ENCODE results near the gene IRF2BPL. TPM values are rescaled to one million over a fixed set of nuclear protein-coding genes. Genes with fewer than 3 reads are reported as not detected.

Gene IRF2BPL
- total and polyA plus RNA-seq, 5 donors from 2014 or later: 2.2 to 48.9 (median 4.8) TPM

- no peaks in the 10 kb centered on the region for H3K27me3 ChIP-seq (ENCODE audit: control insufficient read depth, insufficient read depth, low read length)
- Mint-ChIP-seq H3K4me1 (peaks cover 0 to 11% (median 5%) of the 10 kb centered on the region in 4 donors), H3K4me3 (no peak overlapping the region), H3K36me3 (no peaks in the 10 kb centered on the region), H3K9me3 (no peaks in the 10 kb centered on the region), H3K27me3 (no peaks in the 10 kb centered on the region), H3K27ac (no peak overlapping the region)
- peaks cover 9% of the 10 kb centered on the region for H3K4me1 ChIP-seq (ENCODE audit: control insufficient read depth, insufficient read depth, low read length, poor library complexity, severe bottlenecking)
- H3K4me3 ChIP-seq (ENCODE audit: low read depth, low read length): no peak overlapping the region
- no peaks in the 10 kb centered on the region for H3K9me3 ChIP-seq (ENCODE audit: control insufficient read depth in 2 of 2, low read length in 2 of 2)
- H3K27ac ChIP-seq (ENCODE audit: insufficient read depth, low read length, poor library complexity, severe bottlenecking): no peak overlapping the region
- no peaks in the 10 kb centered on the region for H3K36me3 ChIP-seq (ENCODE audit: control insufficient read depth, insufficient read depth, low read length)
- DNase-seq: no peak
- ATAC-seq (ENCODE audit: low read depth in 2 of 2): peak in 1 of 2 donors; percentile 42
Measured at GRCh38 chr14:77059276-77059915, 30.9 kb upstream of the IRF2BPL start.

- Histone ChIP-seq H3K4me3 (ENCODE audit: low read depth, low read length) (no peak overlapping the region), H3K4me1 (ENCODE audit: control insufficient read depth, insufficient read depth, low read length, poor library complexity, severe bottlenecking) (peaks cover 9% of the 10 kb centered on the region), H3K27ac (ENCODE audit: insufficient read depth, low read length, poor library complexity, severe bottlenecking) (no peak overlapping the region), H3K9me3 (ENCODE audit: control insufficient read depth in 2 of 2, low read length in 2 of 2) (no peaks in the 10 kb centered on the region), H3K27me3 (ENCODE audit: control insufficient read depth, insufficient read depth, low read length) (no peaks in the 10 kb centered on the region), H3K36me3 (ENCODE audit: control insufficient read depth, insufficient read depth, low read length) (no peaks in the 10 kb centered on the region)
- peaks cover 0 to 12% (median 5%) of the 10 kb centered on the region in 4 donors for H3K4me1 Mint-ChIP-seq
- no peak overlapping the region for H3K4me3 Mint-ChIP-seq
- H3K36me3 Mint-ChIP-seq: no peaks in the 10 kb centered on the region
- H3K27ac Mint-ChIP-seq: peak overlapping the region in 1 of 3 donors; percentile 67
- ATAC-seq (ENCODE audit: low read depth in 2 of 2) (no peak), DNase-seq (no peak)
- H3K27me3 Mint-ChIP-seq: no peaks in the 10 kb centered on the region
- H3K9me3 Mint-ChIP-seq: no peaks in the 10 kb centered on the region
Measured at GRCh38 chr14:77058785-77059184, 30.3 kb upstream of the IRF2BPL start.

GRCh38 chr14:77058117-77058516 is 29.6 kb upstream of the IRF2BPL start:
- no peak for DNase-seq
- no peaks in the 10 kb centered on the region for H3K9me3 ChIP-seq (ENCODE audit: control insufficient read depth in 2 of 2, low read length in 2 of 2)
- Mint-ChIP-seq H3K4me1 (peaks cover 0 to 18% (median 7%) of the 10 kb centered on the region in 4 donors), H3K9me3 (no peaks in the 10 kb centered on the region), H3K27ac (no peak overlapping the region), H3K27me3 (no peaks in the 10 kb centered on the region), H3K36me3 (no peaks in the 10 kb centered on the region), H3K4me3 (no peak overlapping the region)
- H3K36me3 ChIP-seq (ENCODE audit: control insufficient read depth, insufficient read depth, low read length): no peaks in the 10 kb centered on the region
- H3K27me3 ChIP-seq (ENCODE audit: control insufficient read depth, insufficient read depth, low read length): no peaks in the 10 kb centered on the region
- H3K4me3 ChIP-seq (ENCODE audit: low read depth, low read length): no peak overlapping the region
- H3K4me1 ChIP-seq (ENCODE audit: control insufficient read depth, insufficient read depth, low read length, poor library complexity, severe bottlenecking): peaks cover 15% of the 10 kb centered on the region
- no peak overlapping the region for H3K27ac ChIP-seq (ENCODE audit: insufficient read depth, low read length, poor library complexity, severe bottlenecking)
- ATAC-seq (ENCODE audit: low read depth in 2 of 2): no peak

- H3K27ac Mint-ChIP-seq: peak overlapping the region in 1 of 3 donors; percentile 14
- Histone ChIP-seq H3K36me3 (ENCODE audit: control insufficient read depth, insufficient read depth, low read length) (no peaks in the 10 kb centered on the region), H3K4me1 (ENCODE audit: control insufficient read depth, insufficient read depth, low read length, poor library complexity, severe bottlenecking) (peaks cover 19% of the 10 kb centered on the region), H3K4me3 (ENCODE audit: low read depth, low read length) (no peak overlapping the region), H3K27me3 (ENCODE audit: control insufficient read depth, insufficient read depth, low read length) (no peaks in the 10 kb centered on the region), H3K27ac (ENCODE audit: insufficient read depth, low read length, poor library complexity, severe bottlenecking) (peak overlapping the region; percentile 29), H3K9me3 (ENCODE audit: control insufficient read depth in 2 of 2, low read length in 2 of 2) (no peaks in the 10 kb centered on the region)
- ATAC-seq (ENCODE audit: low read depth in 2 of 2) (no peak), DNase-seq (no peak)
- H3K4me3 Mint-ChIP-seq: no peak overlapping the region
- no peaks in the 10 kb centered on the region for H3K36me3 Mint-ChIP-seq
- no peaks in the 10 kb centered on the region for H3K9me3 Mint-ChIP-seq
- H3K4me1 Mint-ChIP-seq: peaks cover 0 to 23% (median 8%) of the 10 kb centered on the region in 4 donors
- no peaks in the 10 kb centered on the region for H3K27me3 Mint-ChIP-seq
Measured at GRCh38 chr14:77055981-77056380, 27.5 kb upstream of the IRF2BPL start.

GRCh38 chr14:77055306-77055705 is 26.8 kb upstream of the IRF2BPL start:
- no peak for DNase-seq
- Histone ChIP-seq H3K4me3 (ENCODE audit: low read depth, low read length) (no peak overlapping the region), H3K27ac (ENCODE audit: insufficient read depth, low read length, poor library complexity, severe bottlenecking) (peak overlapping the region; percentile 29), H3K27me3 (ENCODE audit: control insufficient read depth, insufficient read depth, low read length) (no peaks in the 10 kb centered on the region), H3K4me1 (ENCODE audit: control insufficient read depth, insufficient read depth, low read length, poor library complexity, severe bottlenecking) (peaks cover 19% of the 10 kb centered on the region), H3K36me3 (ENCODE audit: control insufficient read depth, insufficient read depth, low read length) (no peaks in the 10 kb centered on the region), H3K9me3 (ENCODE audit: control insufficient read depth in 2 of 2, low read length in 2 of 2) (no peaks in the 10 kb centered on the region)
- H3K36me3 Mint-ChIP-seq: no peaks in the 10 kb centered on the region
- no peaks in the 10 kb centered on the region for H3K27me3 Mint-ChIP-seq
- peaks cover 0 to 23% (median 8%) of the 10 kb centered on the region in 4 donors for H3K4me1 Mint-ChIP-seq
- H3K4me3 Mint-ChIP-seq: peak overlapping the region in 1 of 4 donors; percentile 64
- H3K27ac Mint-ChIP-seq: peak overlapping the region; percentile 78 to 82 (median 81)
- H3K9me3 Mint-ChIP-seq: no peaks in the 10 kb centered on the region
- ATAC-seq (ENCODE audit: low read depth in 2 of 2): peak in 1 of 2 donors; percentile 16

DNA sequence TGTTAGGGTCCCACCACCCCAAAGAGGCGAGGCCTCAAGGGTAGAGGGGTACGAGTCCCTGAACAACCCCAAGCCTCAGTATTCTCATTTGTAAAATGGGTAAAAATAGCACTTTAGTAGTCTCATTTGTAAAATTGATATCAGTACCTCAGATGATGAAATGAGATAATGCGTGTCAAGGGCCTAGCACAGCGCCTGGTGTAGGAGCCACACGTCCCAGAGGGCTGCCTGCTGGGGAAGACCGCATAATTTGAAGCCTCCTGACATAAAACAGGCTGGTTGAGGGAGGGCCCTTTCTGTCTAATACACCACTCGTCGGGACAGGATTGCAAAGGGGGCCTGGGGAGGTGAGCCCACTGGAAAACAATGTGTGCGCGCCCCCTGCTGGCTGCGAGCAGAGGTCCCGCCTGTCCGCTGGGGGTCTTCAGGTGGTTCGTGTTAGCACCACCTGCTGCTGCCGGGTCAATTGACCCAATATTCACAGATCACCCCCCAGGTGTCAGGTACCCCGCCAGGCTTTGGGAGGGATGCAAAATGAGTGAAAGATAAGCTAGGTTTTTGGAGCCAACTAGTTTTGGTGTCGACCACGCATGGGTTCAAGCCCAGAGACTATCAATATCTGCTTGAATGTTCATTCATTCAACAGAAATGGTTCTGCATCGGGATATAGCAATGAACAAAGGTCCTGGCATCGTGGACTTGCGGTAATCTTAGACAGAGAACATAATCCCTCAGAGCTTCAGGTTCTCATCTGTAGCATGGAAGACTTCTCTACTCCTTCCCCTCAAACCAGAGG is 24.7 kb upstream of the IRF2BPL start:
- no peaks in the 10 kb centered on the region for H3K36me3 Mint-ChIP-seq
- H3K27me3 Mint-ChIP-seq: no peaks in the 10 kb centered on the region

GRCh38 chr14:77052281-77053044 is 24.0 kb upstream of the IRF2BPL start:
- no peaks in the 10 kb centered on the region for H3K9me3 ChIP-seq (ENCODE audit: control insufficient read depth in 2 of 2, low read length in 2 of 2)
- Mint-ChIP-seq H3K4me1 (peaks cover 0 to 24% (median 8%) of the 10 kb centered on the region in 4 donors), H3K9me3 (no peaks in the 10 kb centered on the region), H3K36me3 (no peaks in the 10 kb centered on the region), H3K4me3 (no peak overlapping the region), H3K27me3 (no peaks in the 10 kb centered on the region), H3K27ac (no peak overlapping the region)
- no peak for ATAC-seq (ENCODE audit: low read depth in 2 of 2)
- H3K27me3 ChIP-seq (ENCODE audit: control insufficient read depth, insufficient read depth, low read length): no peaks in the 10 kb centered on the region
- H3K36me3 ChIP-seq (ENCODE audit: control insufficient read depth, insufficient read depth, low read length): no peaks in the 10 kb centered on the region
- DNase-seq: no peak
- no peak overlapping the region for H3K4me3 ChIP-seq (ENCODE audit: low read depth, low read length)
- peaks cover 19% of the 10 kb centered on the region for H3K4me1 ChIP-seq (ENCODE audit: control insufficient read depth, insufficient read depth, low read length, poor library complexity, severe bottlenecking)
- H3K27ac ChIP-seq (ENCODE audit: insufficient read depth, low read length, poor library complexity, severe bottlenecking): no peak overlapping the region

More for the DNA sequence above, 24.7 kb upstream of the IRF2BPL start:
- Mint-ChIP-seq H3K4me1 (peaks cover 0 to 23% (median 8%) of the 10 kb centered on the region in 4 donors), H3K27ac (peak overlapping the region in 2 of 3 donors; percentile 46 to 75), H3K4me3 (no peak overlapping the region), H3K9me3 (no peaks in the 10 kb centered on the region)
- ATAC-seq (ENCODE audit: low read depth in 2 of 2) (peak; percentile 66 to 72), DNase-seq (peak; percentile 68 to 76 (median 70))
- H3K4me3 ChIP-seq (ENCODE audit: low read depth, low read length): no peak overlapping the region
- no peaks in the 10 kb centered on the region for H3K9me3 ChIP-seq (ENCODE audit: control insufficient read depth in 2 of 2, low read length in 2 of 2)
- no peaks in the 10 kb centered on the region for H3K36me3 ChIP-seq (ENCODE audit: control insufficient read depth, insufficient read depth, low read length)
- H3K27me3 ChIP-seq (ENCODE audit: control insufficient read depth, insufficient read depth, low read length): no peaks in the 10 kb centered on the region
- H3K4me1 ChIP-seq (ENCODE audit: control insufficient read depth, insufficient read depth, low read length, poor library complexity, severe bottlenecking): peaks cover 19% of the 10 kb centered on the region
- no peak overlapping the region for H3K27ac ChIP-seq (ENCODE audit: insufficient read depth, low read length, poor library complexity, severe bottlenecking)

All from CD4-positive, CD25-positive, alpha-beta regulatory T cell (primary cell).